ENCODE measurements around the gene C6orf62. TPM values are rescaled to one million over a fixed set of nuclear protein-coding genes. Genes with fewer than 3 reads are reported as not detected.
A peak's percentile ranks its signal among the peaks of the same experiment; 100 is the strongest.

The C6orf62 gene
- total and polyA plus RNA-seq, 2 donors (not counting 3 experiments of a cell fraction or from before 2014, with no cell fraction given) = 36.5 to 129 TPM

DNA sequence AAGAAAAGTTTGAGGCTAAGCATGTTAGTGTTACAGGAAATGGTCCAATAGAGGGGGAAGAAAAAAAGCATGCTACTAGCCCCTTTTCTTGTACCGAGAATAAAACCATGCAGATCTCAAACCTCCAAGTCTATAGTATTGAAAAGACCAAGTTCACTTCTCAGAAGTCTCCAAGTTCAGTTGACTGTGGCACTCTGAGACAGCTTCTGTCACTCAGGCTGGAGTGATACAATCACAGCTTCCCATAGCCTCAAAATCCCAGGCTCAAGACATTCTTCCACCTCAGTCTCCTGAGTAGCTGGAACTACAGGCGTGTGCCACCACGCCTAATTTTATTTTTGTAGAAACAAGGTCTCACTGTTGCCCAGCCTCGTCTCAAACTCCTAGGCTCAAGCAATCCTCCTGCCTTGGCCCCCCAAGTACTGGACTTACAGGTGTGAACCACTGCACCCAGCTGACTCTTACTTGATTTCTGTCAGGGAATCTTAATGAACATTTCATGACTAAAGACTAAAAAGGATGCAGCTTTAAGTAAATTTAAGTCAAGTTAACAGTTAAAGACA is 16.2 kb downstream of the C6orf62 start:
- peaks cover 19 to 29% of the 10 kb centered on the region in 2 experiments for H3K36me3 ChIP-seq (ENCODE audit: control insufficient read depth in 2 of 2, extremely low read depth in 1 of 2, insufficient read depth in 2 of 2, low read length in 2 of 2)
- TF ChIP-seq, protein P1, sequence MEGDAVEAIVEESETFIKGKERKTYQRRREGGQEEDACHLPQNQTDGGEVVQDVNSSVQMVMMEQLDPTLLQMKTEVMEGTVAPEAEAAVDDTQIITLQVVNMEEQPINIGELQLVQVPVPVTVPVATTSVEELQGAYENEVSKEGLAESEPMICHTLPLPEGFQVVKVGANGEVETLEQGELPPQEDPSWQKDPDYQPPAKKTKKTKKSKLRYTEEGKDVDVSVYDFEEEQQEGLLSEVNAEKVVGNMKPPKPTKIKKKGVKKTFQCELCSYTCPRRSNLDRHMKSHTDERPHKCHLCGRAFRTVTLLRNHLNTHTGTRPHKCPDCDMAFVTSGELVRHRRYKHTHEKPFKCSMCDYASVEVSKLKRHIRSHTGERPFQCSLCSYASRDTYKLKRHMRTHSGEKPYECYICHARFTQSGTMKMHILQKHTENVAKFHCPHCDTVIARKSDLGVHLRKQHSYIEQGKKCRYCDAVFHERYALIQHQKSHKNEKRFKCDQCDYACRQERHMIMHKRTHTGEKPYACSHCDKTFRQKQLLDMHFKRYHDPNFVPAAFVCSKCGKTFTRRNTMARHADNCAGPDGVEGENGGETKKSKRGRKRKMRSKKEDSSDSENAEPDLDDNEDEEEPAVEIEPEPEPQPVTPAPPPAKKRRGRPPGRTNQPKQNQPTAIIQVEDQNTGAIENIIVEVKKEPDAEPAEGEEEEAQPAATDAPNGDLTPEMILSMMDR (IDR thresholded peaks at IDR 0.05; ENCODE audit: extremely low read depth in 1 of 2, insufficient read depth in 1 of 2, low read depth in 1 of 2, low read length in 2 of 2) = no peak
- TF ChIP-seq EZH2 (IDR thresholded peaks at IDR 0.05; ENCODE audit: borderline replicate concordance, low read depth, low read length, severe bottlenecking) (no peak), POLR2AphosphoS5 (IDR thresholded peaks at IDR 0.05; ENCODE audit: insufficient read depth, low read depth, low read length) (peak; percentile 12), POLR2A (IDR thresholded peaks at IDR 0.05; ENCODE audit: low read depth, low read length) (no peak)

More for the DNA sequence above, 16.2 kb downstream of the C6orf62 start:
- no peak overlapping the region for H3K27ac ChIP-seq (ENCODE audit: insufficient read depth, low read depth, low read length)
- no TSS peak for BruUV-seq (replicated peaks)
- no peak overlapping the region for H3K4me2 ChIP-seq (ENCODE audit: insufficient read depth, low read length)
- no peak overlapping the region for H3K9ac ChIP-seq (replicated peaks; ENCODE audit: extremely low read depth, insufficient read depth, low read length)
- H3K4me3 ChIP-seq (replicated peaks in 1 of 3; ENCODE audit: insufficient read depth in 1 of 3, low read depth in 1 of 3, low read length in 3 of 3) = no peak overlapping the region
- H3K9me3 ChIP-seq (replicated peaks; ENCODE audit: control insufficient read depth, insufficient read depth, low read length) = no peaks in the 10 kb centered on the region
- H4K20me1 ChIP-seq (replicated peaks; ENCODE audit: control insufficient read depth, extremely low read depth, insufficient read depth, low read length) = peaks cover 4% of the 10 kb centered on the region
- FAIRE-seq (no peak), DNase-seq (ENCODE audit: low read depth, low spot score) (no peak)
- POLR2A ChIA-PET = interaction anchor here (0.9 kb wide), 1 partner anchor 427 kb away, joined by 8 read pairs; no protein-coding TSS in a partner anchor
- peaks cover 3% of the 10 kb centered on the region for H3K79me2 ChIP-seq (ENCODE audit: control insufficient read depth, insufficient read depth, low read length)
- dilution Hi-C loops (cut with MboI; ENCODE audit: extremely low pct_ligation_motif_present, low sequenced_read_pairs) = no loop called here
- H3K27me3 ChIP-seq (ENCODE audit: control insufficient read depth in 2 of 2, insufficient read depth in 2 of 2, low read length in 2 of 2) = no peaks in the 10 kb centered on the region
- H3K9me1 ChIP-seq (replicated peaks; ENCODE audit: control insufficient read depth, extremely low read depth, insufficient read depth, low read length) = no peaks in the 10 kb centered on the region
- no peak overlapping the region for H2AFZ ChIP-seq (ENCODE audit: low read depth, low read length)
- intact Hi-C loops (cut with micrococcal nuclease) = loop anchor here (5.0 kb wide), 1 partner anchor 36 kb away; the partner anchor contains the start of genes ACOT13 and TDP2
- H3K4me1 ChIP-seq (ENCODE audit: control insufficient read depth, extremely low read depth, insufficient read depth, low read length) = no peaks in the 10 kb centered on the region
- CTCF ChIA-PET = interaction anchor here (0.9 to 3.4 kb wide), 2 partner anchors 119 to 121 kb away, joined by 3 to 20 read pairs; no protein-coding TSS in a partner anchor
